LNCAP (cell line): ENCODE data around the gene ULBP2.

Source experiments
- CTCF ChIP-seq: fragments of 450-650 bp; IDR thresholded peaks from 2 replicates; pipeline ENCODE4 v1.5.1; 2017; ENCODE audit warnings: mild to moderate bottlenecking

Gene ULBP2

GRCh38 chr6:149965194-149966020 lies 23.6 kb downstream of the ULBP2 start:
- no peak for TF ChIP-seq CTCF

DNA sequence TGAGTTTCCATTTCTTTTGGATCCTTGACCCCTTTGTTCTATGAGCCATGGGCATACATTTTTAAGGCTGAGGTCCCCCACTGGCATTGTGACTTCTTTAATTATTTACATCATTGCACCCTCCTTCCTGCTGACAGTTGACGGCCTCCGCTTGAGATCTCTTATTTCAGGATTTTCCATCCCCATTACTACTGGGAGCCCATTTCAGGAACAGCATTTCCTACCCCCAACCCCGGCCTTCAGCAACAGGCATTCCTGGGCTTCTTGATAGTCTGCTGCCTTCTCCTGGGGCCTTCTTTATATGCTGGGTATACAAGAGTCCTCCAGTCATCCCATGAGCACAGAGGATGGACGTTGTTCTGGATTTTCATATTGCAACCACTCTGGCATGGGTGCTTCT lies 25.8 kb downstream of the ULBP2 start:
- no peak for TF ChIP-seq CTCF

GRCh38 chr6:149969635-149970034 lies 27.8 kb downstream of the ULBP2 start:
- no peak for TF ChIP-seq CTCF

GRCh38 chr6:149974825-149975224 lies 33.0 kb downstream of the ULBP2 start:
- TF ChIP-seq CTCF = no peak

- no peak for TF ChIP-seq CTCF
Measured at GRCh38 chr6:149975400-149975799, 33.6 kb downstream of the ULBP2 start.

DNA sequence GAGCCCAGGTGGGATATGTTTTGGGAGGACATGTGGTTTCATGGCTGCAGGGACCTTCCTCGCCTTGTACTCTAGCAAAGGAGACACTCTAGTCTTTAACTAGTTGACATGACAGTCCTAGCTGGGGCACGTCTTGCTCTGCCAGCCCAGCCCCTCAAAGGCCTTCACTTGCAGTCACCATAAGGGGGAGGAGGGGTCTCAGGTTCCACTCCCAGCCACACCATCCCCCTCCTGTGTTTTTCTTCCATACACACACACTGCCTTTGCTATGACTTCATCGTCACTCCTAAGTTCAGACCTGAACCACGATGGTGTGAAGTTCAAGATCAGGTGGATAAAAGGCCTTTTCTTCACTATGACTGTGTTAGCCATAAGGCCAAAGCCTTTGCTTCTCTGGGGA lies 35.4 kb downstream of the ULBP2 start:
- TF ChIP-seq CTCF = no peak

DNA sequence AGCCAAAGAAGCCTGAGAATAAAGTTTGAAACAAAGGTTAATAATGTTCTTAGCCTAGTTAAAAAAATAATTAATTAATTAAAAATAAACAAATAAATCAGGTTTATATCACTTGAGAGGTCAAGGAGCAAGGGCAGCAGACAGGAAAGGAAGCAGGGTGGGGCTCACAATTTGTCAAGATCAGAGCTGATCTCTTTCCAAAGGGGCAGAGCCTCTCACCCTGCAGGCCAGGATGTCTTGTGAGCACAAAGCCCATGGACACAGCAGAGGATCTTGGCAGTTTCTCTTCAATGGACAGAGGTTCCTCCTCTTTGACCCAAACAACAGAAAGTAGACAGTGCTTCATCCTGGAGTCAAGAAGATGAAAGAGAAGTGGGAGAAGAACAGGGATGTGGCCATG lies 36.8 kb downstream of the ULBP2 start:
- no peak for TF ChIP-seq CTCF

DNA sequence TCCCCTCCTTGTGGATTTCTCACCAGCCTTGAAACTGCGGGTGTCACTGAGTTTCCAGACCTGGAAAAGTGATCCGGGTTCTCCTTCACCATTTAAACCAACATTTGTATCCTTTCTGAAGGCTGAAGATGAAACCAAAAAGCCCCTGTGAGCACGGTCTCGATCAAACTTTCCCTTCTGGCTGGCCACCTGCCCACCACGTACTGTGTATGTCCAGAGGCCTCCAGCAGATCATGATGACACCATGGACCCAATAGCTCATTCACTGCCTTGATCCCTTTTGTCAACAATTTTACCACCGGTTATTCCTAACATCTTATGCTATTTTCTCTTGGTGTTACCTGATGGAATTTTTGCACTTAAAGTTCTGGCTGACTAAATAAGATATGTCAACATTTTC lies 37.5 kb downstream of the ULBP2 start:
- TF ChIP-seq CTCF = no peak
